Fibroblast of lung (primary cell): Measurements from ENCODE around the gene ASGR1. TPM values are rescaled to one million over a fixed set of nuclear protein-coding genes. Genes with fewer than 3 reads are reported as not detected.

Experiments
- DNase-seq, 2 donors: peaks; one replicate each; pipeline versions ENCODE4 v3.0.0 to v3.0.0-alpha.2; 2010; ENCODE audit warnings: low read depth in 2 of 2
- H2AFZ ChIP-seq: 2 replicates; pipeline ENCODE4 v1.5.1; 2012; ENCODE audit warnings: low read length, control low read depth, inconsistent platforms
- H3K27ac ChIP-seq: 2 replicates; pipeline ENCODE4 v1.5.1; 2011; ENCODE audit warnings: low read length, control low read depth; ENCODE audit not compliant: insufficient read depth
- H3K27me3 ChIP-seq: 2 replicates; pipeline ENCODE4 v1.5.1; 2011; ENCODE audit warnings: mild to moderate bottlenecking, low read length; ENCODE audit not compliant: control insufficient read depth, insufficient read depth
- H3K36me3 ChIP-seq: 2 replicates; pipeline ENCODE4 v1.5.1; 2011; ENCODE audit warnings: low read length; ENCODE audit not compliant: control insufficient read depth, insufficient read depth
- H3K4me1 ChIP-seq: 2 replicates; pipeline ENCODE4 v1.5.1; 2011; ENCODE audit warnings: low read length; ENCODE audit not compliant: control insufficient read depth, insufficient read depth; ENCODE audit errors: extremely low read depth
- H3K4me2 ChIP-seq: 2 replicates; pipeline ENCODE4 v1.5.1; 2011; ENCODE audit warnings: low read length, control low read depth; ENCODE audit not compliant: insufficient read depth; ENCODE audit errors: extremely low read depth
- H3K4me3 ChIP-seq, 4 experiments: fragments of 200-600 bp in 1 of 4; sonication (generic) in 1 of 4; replicated peaks in 1 of 4; 2 replicates each; pipeline ENCODE4 v1.5.1; 2011 to 2016; ENCODE audit warnings: low read length in 4 of 4, low read depth in 3 of 4, mild to moderate bottlenecking in 3 of 4, control low read depth in 2 of 4, inconsistent platforms in 1 of 4, mixed read lengths in 1 of 4; ENCODE audit not compliant: insufficient read depth in 1 of 4; ENCODE audit errors: control extremely low read depth in 1 of 4
- H3K79me2 ChIP-seq: 2 replicates; pipeline ENCODE4 v1.5.1; 2012; ENCODE audit warnings: mild to moderate bottlenecking, low read length, inconsistent platforms; ENCODE audit not compliant: control insufficient read depth, insufficient read depth
- H3K9ac ChIP-seq: 2 replicates; pipeline ENCODE4 v1.5.1; 2011; ENCODE audit warnings: mild to moderate bottlenecking, low read length, control low read depth; ENCODE audit not compliant: insufficient read depth
- H3K9me3 ChIP-seq: 2 replicates; pipeline ENCODE4 v1.5.1; 2012; ENCODE audit warnings: low read depth, low read length; ENCODE audit not compliant: control insufficient read depth, insufficient read depth
- H4K20me1 ChIP-seq: 2 replicates; pipeline ENCODE4 v1.5.1; 2011; ENCODE audit warnings: low read length; ENCODE audit not compliant: control insufficient read depth, insufficient read depth; ENCODE audit errors: extremely low read depth
- CTCF ChIP-seq, 2 donors: IDR thresholded peaks in 1 of 2; conservative IDR thresholded peaks in 1 of 2; 1 replicate in 1 of 2; 2 replicates in 1 of 2; pipeline ENCODE4 v1.5.1; 2011 to 2012; ENCODE audit warnings: low read length in 2 of 2, control low read depth in 1 of 2, inconsistent platforms in 1 of 2, low read depth in 1 of 2, mild to moderate bottlenecking in 1 of 2
- EZH2 ChIP-seq: IDR thresholded peaks from 2 replicates; pipeline ENCODE4 v1.5.1; 2012; ENCODE audit warnings: low read length, control low read depth, mild to moderate bottlenecking; ENCODE audit errors: missing control alignments
- polyA plus RNA-seq, 2 donors: library from polyadenylated mRNA; depleted of rRNA in 1 of 2; stranded (reverse) in 1 of 2; unstranded in 1 of 2; fragments of >200 nt; gene quantifications; 2 replicates each; pipeline ENCODE4 v1.2.1, GENCODE V29; 2011 to 2012; ENCODE audit warnings: missing spikeins in 1 of 2
- total RNA-seq: library from RNA; depleted of rRNA; stranded (reverse); fragments of >200 nt; gene quantifications from 2 replicates; pipeline ENCODE4 v1.2.1, GENCODE V29; 2014

Gene ASGR1
- total and polyA plus RNA-seq, 2 donors (not counting 1 experiment from before 2014, with no cell fraction given) = 0.14 to 0.66 TPM

GRCh38 chr17:7226721-7227710 lies 47.8 kb upstream of the ASGR1 start:
- Histone ChIP-seq H2AFZ (no peak overlapping the region), H3K9ac (no peak overlapping the region), H3K36me3 (peaks cover 51% of the 10 kb centered on the region), H3K4me2 (no peak overlapping the region), H3K27ac (no peak overlapping the region), H3K9me3 (no peaks in the 10 kb centered on the region), H4K20me1 (no peaks in the 10 kb centered on the region), H3K4me3 (no peak overlapping the region), H3K79me2 (peaks cover 35% of the 10 kb centered on the region), H3K4me1 (peaks cover 3% of the 10 kb centered on the region), H3K27me3 (no peaks in the 10 kb centered on the region)
- TF ChIP-seq EZH2 = no peak
- DNase-seq = no peak

- Histone ChIP-seq H3K79me2 (peaks cover 32% of the 10 kb centered on the region), H3K4me1 (peaks cover 2% of the 10 kb centered on the region), H3K9ac (no peak overlapping the region), H3K27ac (no peak overlapping the region), H3K9me3 (no peaks in the 10 kb centered on the region), H2AFZ (no peak overlapping the region), H4K20me1 (no peaks in the 10 kb centered on the region), H3K4me2 (no peak overlapping the region), H3K36me3 (peaks cover 53% of the 10 kb centered on the region), H3K27me3 (no peaks in the 10 kb centered on the region), H3K4me3 (no peak overlapping the region)
- TF ChIP-seq EZH2 = no peak
- no peak for TF ChIP-seq CTCF (conservative IDR thresholded peaks at IDR 0.05 in 1 of 2, IDR thresholded peaks at IDR 0.05 in 1 of 2; ENCODE audit: low read depth in 1 of 2, low read length in 2 of 2)
- DNase-seq = no peak
These were observed 46.7 kb upstream of the ASGR1 start for GRCh38 chr17:7225711-7226331.

- Histone ChIP-seq H3K4me1 (peaks cover 7% of the 10 kb centered on the region), H3K4me2 (no peak overlapping the region), H3K9ac (no peak overlapping the region), H3K27me3 (no peaks in the 10 kb centered on the region), H3K36me3 (peaks cover 50% of the 10 kb centered on the region), H3K4me3 (no peak overlapping the region), H3K27ac (no peak overlapping the region), H3K79me2 (peaks cover 25% of the 10 kb centered on the region), H2AFZ (no peak overlapping the region), H3K9me3 (no peaks in the 10 kb centered on the region), H4K20me1 (no peaks in the 10 kb centered on the region)
- TF ChIP-seq CTCF (conservative IDR thresholded peaks at IDR 0.05 in 1 of 2, IDR thresholded peaks at IDR 0.05 in 1 of 2; ENCODE audit: low read depth in 1 of 2, low read length in 2 of 2) (no peak), EZH2 (no peak)
- DNase-seq = no peak
These were observed 45.5 kb upstream of the ASGR1 start for GRCh38 chr17:7224661-7225111.
